Stimulated activated CD8-positive, alpha-beta memory T cell treated with anti-CD3 and anti-CD28 coated beads, Interleukin-12 subunit alpha, Interleukin-12 subunit beta, amount 100 ng/mL, for 24 hours (primary cell): Measurements from ENCODE around the gene RUFY4.
"Not testable (repeated sequence)": the region's sequence is repeated elsewhere in the genome, so short reads cannot be mapped to it uniquely, and the experiment has no call there.

Source experiments
- DNase-seq: peaks from one replicate; pipeline ENCODE4 v3.0.0-alpha.2; 2020; ENCODE audit errors: extremely low read depth

Gene RUFY4

DNA sequence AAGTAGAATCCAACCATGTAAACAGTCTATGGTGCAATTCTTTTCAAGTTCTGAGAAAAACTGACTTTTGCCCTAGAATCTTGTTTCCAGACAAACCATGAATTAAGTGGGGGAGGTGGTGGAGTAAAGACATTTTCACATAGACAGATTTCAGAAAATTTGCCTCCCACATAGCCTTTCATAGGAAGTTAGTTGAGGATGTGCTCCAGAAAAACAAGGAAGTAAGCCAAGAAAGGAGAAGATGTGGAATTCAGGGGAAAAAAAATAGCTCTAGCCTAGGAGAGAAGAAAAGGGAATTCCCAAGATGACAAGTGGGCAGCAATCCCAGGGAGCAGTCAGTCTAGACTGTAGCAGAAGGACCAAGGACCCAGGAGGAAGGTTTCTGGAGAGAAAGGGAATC lies 17.4 kb downstream of the RUFY4 start:
- no peak for DNase-seq

GRCh38 chr2:218089259-218089658 lies 20.2 kb downstream of the RUFY4 start:
- no peak for DNase-seq

DNA sequence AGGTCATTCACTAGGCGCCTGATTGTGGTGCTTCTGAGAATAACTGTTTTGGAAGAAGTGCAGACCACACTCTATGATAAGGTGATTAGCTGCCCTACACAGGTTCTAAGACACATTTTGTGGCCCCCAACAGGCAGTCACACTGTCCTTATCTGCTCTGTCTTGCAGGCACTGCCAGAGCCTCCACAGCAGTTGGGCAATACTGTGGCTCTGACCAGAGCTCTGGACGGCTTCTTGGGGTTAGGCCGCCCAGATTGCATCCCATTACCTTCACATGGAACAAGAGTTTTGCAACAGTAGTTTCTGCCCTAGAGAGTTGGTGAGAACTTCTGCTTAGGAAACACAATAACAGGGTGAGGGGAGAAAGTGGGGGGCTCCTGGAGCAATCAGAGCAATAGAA lies 22.7 kb downstream of the RUFY4 start:
- DNase-seq, result no peak

GRCh38 chr2:218093879-218094278 lies 24.8 kb downstream of the RUFY4 start:
- DNase-seq, result no peak

DNA sequence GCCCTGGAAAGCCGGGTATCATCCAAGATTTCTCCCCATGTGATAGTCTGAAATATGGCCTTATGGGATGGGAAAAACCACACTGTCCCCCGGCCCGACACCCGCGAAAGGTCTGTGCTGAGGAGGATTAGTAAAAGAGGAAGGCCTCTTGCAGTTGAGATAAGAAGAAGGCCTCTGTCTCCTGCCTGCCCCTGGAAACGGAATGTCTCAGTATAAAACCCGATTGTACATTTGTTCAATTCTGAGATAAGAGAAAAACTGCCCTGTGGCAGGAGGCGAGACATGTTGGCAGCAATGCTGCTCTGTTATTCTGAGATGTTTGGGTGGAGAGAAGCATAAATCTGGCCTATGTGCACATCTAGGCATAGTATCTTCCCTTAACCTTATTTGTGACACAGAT lies 26.8 kb downstream of the RUFY4 start:
- no peak for DNase-seq

DNA sequence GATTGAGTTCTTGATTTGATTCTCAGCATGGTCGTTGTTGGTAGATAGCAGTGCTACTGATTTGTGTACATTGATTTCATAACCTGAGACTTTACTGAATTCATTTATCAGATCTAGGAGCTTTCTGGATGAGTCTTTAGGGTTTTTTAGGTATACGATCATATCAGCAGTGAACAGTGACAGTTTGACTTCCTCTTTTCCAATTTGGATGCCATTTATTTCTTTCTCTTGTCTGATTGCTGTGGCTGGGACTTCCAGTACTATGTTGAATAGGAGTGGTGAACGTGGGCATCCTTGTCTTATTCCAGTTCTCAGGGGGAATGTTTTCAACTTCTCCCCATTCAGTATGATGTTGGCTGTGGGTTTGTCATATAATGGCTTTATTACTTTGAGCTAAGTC lies 28.9 kb downstream of the RUFY4 start:
- DNase-seq, result no peak

GRCh38 chr2:218108834-218109233 lies 39.8 kb downstream of the RUFY4 start:
- not testable (repeated sequence) for DNase-seq

- not testable (repeated sequence) for DNase-seq
Measured at GRCh38 chr2:218121789-218122188, 52.7 kb downstream of the RUFY4 start.

DNA sequence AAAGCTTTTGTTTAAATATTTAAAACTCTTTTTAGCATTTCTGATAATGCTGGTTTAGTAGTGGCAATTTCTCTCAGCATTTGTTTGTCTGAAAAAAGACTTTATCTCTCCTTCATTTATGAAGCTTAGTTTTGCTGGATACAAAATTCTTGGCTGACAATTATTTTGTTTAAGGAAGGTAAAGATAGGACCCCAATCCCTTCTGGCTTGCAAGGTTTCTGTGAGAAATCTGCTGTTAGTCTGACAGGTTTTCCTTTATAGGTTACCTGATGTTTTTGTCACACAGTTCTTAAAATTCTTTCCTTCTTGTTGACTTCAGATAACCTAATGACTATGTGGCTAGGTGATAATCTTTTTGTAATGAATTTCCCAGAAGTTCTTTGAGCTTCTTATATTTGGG lies 53.2 kb downstream of the RUFY4 start:
- not testable (repeated sequence) for DNase-seq

DNA sequence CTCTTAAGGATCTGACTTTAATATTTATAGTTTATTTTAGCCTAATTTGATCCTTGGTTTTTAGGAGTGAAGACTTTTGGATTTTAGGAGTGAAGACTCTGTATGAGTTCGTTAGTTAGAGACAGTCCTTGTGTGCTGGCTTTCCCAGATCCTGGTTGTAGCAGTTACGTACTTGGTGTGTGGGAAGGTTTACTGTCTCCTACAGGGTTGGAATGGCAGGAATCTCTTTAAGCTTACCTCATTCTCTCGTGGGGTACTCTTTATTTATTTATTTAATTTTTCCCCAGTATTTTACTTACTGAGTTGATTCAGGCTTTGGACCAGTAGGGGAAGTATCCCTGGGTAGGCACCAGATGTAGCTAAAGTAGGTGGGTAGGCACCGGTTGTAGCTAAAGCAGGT lies 54.9 kb downstream of the RUFY4 start:
- no peak for DNase-seq

- DNase-seq, result no peak
Measured at GRCh38 chr2:218125095-218125494, 56.0 kb downstream of the RUFY4 start.

DNA sequence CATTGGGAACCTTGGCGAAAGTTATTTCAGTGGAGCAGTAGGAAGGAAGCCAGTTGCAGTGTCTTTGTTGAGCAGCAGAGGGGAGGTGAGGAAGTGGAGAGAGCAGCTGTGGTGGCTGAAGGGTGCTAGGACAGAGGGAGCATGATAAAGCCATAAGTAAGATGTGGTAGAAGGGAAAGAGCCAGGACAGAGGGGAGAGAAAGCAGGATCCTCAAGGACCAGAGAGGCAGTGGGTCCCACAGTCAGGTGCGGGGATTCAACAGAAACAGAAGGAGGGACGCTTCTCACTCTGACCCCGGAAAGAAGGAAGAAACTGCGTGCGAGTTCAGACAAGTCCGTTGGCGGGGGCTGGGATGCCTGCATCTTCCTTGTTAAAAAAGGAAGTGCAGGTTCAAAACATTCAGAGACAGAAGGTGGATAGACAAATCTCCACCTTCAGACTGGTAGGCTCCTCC lies 56.6 kb downstream of the RUFY4 start, which contains the start of gene CXCR2:
CXCR2 (plus strand) TSS at position 403 of the 455 bp plus-strand sequence. CDS start 8,774 bp downstream, outside the sequence.
- no peak for DNase-seq

DNA sequence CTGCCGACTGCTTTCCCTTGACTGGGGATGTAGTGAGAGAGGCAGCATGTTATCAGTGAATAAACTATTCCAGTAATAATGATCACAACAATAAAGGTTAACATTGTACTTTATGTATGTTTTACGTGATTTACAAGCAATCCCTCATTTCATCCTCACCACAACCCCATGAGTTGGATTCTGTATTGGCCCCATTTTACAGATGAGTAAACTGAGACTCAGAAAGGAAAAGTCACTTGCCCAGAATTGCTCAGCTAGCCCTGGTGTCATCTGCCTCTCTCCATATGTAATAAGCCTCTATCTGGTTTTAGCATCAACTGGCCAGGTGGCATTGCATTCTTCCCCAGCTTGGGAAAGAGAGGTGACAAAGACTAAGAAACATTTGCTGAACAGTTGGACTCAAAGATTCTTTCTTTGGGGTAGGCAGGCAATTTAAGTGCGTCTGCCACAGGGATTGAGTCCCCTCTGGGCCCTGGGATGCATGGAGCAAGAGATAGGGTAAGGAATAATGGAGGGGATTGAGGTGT lies 58.9 kb downstream of the RUFY4 start:
- no peak for DNase-seq

DNA sequence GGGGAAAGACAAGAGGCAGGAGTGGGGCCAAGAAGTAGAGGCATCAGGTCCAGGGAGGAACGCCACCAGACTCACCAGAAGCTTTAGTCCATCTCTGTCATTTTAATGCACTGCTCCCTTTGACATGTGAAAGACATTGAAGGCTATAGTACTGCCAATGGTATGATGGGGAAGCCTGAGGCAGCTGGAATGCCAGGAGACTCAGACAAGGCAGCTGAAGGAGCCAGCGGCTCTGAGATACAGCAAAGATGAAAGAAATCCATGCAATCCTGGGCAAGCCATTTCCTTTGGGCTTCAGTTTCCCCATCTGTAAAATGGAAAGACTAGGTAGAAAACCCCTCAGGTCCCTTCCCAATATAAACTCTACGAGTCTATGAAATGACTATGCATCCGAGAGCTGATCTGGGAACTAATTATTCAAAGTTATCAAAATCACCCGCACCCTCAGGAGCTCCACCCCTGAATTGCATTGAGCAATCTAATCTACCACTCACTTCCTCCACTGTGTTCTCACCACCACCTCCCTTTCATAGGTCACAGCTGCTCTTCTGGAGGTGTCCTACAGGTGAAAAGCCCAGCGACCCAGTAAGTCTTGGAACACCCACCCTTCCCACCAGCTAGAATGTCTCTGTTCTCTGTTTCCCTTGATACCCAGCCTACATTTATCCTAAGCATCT lies 59.9 kb downstream of the RUFY4 start:
- no peak for DNase-seq

GRCh38 chr2:218129458-218130135 lies 60.5 kb downstream of the RUFY4 start:
- DNase-seq, result no peak

DNA sequence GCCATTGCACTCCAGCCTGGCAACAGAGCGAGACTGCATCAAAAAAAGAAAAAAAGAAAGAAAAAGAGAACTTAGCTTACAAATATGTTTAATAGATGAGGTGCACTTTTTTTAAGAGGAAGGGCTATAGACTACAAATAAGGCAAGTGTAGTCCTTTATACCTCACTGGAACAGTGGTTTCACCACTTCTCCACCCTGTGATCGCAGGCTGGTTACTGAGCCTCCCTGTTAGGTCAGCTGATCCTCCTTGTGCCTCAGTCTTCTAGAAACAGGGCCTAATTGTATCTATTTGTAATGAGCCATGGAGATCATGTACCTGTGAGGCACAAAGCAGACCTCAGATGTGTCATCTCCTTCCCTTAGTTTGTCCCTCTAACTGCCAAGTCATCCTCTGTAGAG lies 61.3 kb downstream of the RUFY4 start:
- no peak for DNase-seq

GRCh38 chr2:218130822-218131221 lies 61.8 kb downstream of the RUFY4 start:
- DNase-seq, result no peak

DNA sequence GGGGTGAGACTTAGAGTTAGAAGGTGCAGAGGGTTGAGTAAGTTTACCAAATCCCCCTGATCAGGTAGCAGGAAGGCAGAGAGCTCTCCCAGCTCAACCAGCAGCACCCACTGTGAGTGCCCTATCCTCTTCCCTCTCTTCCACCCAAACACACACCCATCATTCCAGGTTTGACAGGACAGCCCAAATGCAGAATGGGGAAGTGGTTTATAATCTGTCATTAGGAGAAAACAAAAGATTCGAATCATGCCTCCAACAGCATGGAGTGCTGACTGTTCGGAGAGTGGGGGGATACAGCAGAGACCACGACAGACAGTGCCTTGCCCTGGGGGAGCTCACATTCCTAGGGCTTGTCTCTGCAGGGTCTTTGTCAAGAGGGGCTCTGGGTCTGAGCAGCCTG lies 68.5 kb downstream of the RUFY4 start:
- DNase-seq, result no peak

GRCh38 chr2:218138047-218138446 lies 69.0 kb downstream of the RUFY4 start:
- DNase-seq, result no peak
